Smooth muscle cell (in vitro differentiated cells): ENCODE data around the gene PYDC1. TPM values are rescaled to one million over a fixed set of nuclear protein-coding genes. Genes with fewer than 3 reads are reported as not detected.
"Not testable (repeated sequence)": the region's sequence is repeated elsewhere in the genome, so short reads cannot be mapped to it uniquely, and the experiment has no call there.

Experiments
- DNase-seq: peaks from one replicate; lab custom pipeline; 2025; ENCODE audit not compliant: unreplicated experiment; lab: John Stamatoyannopoulos, UW
- H2AFZ ChIP-seq: fragments of 200-600 bp; sonication (generic); 2 replicates; pipeline ENCODE4 v1.6.0; 2016; ENCODE audit warnings: antibody characterized with exemption, low read depth, mild to moderate bottlenecking
- H3F3A ChIP-seq: fragments of 200-600 bp; sonication (generic); 2 replicates; pipeline ENCODE4 v1.6.0; 2017; ENCODE audit warnings: antibody characterized with exemption, low read depth
- H3K27ac ChIP-seq: fragments of 200-600 bp; sonication (generic); 2 replicates; pipeline ENCODE4 v1.5.1; 2016; ENCODE audit warnings: low read depth, mild to moderate bottlenecking
- H3K27me3 ChIP-seq: fragments of 200-600 bp; sonication (generic); 2 replicates; pipeline ENCODE4 v1.6.1; 2016; ENCODE audit warnings: low read depth, mild to moderate bottlenecking
- H3K36me3 ChIP-seq: fragments of 200-600 bp; sonication (generic); 2 replicates; pipeline ENCODE4 v1.5.1; 2016; ENCODE audit warnings: low read depth
- H3K4me1 ChIP-seq: fragments of 200-600 bp; sonication (generic); 2 replicates; pipeline ENCODE4 v1.5.1; 2016; ENCODE audit warnings: low read depth
- H3K4me2 ChIP-seq: fragments of 200-600 bp; sonication (generic); 2 replicates; pipeline ENCODE4 v1.6.0; 2016; ENCODE audit warnings: mild to moderate bottlenecking
- H3K4me3 ChIP-seq: fragments of 200-600 bp; sonication (generic); 2 replicates; pipeline ENCODE4 v1.5.1; 2016; ENCODE audit warnings: mild to moderate bottlenecking
- H3K79me2 ChIP-seq: fragments of 200-600 bp; sonication (generic); 2 replicates; pipeline ENCODE4 v1.6.0; 2016; ENCODE audit warnings: low read depth, mild to moderate bottlenecking
- H3K9ac ChIP-seq: fragments of 200-600 bp; sonication (generic); 2 replicates; pipeline ENCODE4 v1.6.0; 2016; ENCODE audit warnings: low read depth
- H3K9me3 ChIP-seq: fragments of 200-600 bp; sonication (generic); replicated peaks from 2 replicates; pipeline ENCODE4 v1.5.1; 2016; ENCODE audit warnings: low read depth
- H4K20me1 ChIP-seq: fragments of 200-600 bp; sonication (generic); 2 replicates; pipeline ENCODE4 v1.6.0; 2016; ENCODE audit warnings: low read depth
- CTCF ChIP-seq: fragments of 200-600 bp; sonication (generic); IDR thresholded peaks from 2 replicates; pipeline ENCODE4 v1.5.1; 2017; ENCODE audit warnings: borderline replicate concordance, mild to moderate bottlenecking, antibody characterized with exemption; ENCODE audit not compliant: insufficient read depth, poor library complexity, severe bottlenecking
- WGBS: methylation state at CpG from one replicate; pipeline ENCODE4 v1.1.7; 2016; ENCODE audit warnings: low lambda C conversion rate; 5-methylcytosine and 5-hydroxymethylcytosine counted together
- polyA plus RNA-seq: library from polyadenylated mRNA; unstranded; fragments of >200 nt; fragmentation: Nextera tagmentation; extraction: Ambion mirVana; gene quantifications from 2 replicates; pipeline ENCODE4 v1.2.1, GENCODE V29; 2016
- total RNA-seq: library from RNA; depleted of rRNA; stranded (reverse); fragments of >200 nt; gene quantifications from 2 replicates; pipeline ENCODE4 v1.2.3, GENCODE V29; 2014

Gene PYDC1
- total and polyA plus RNA-seq, 2 experiments from 2014 or later: 1.1 TPM; not detected in 1

GRCh38 chr16:31196324-31197088, 20.4 kb downstream of the PYDC1 start:
- Histone ChIP-seq H3K4me1 (no peaks in the 10 kb centered on the region), H3K9me3 (no peaks in the 10 kb centered on the region), H2AFZ (no peak overlapping the region), H3K79me2 (no peaks in the 10 kb centered on the region), H3K9ac (no peak overlapping the region), H3F3A (peaks cover 55% of the 10 kb centered on the region), H4K20me1 (peaks cover 100% of the 10 kb centered on the region), H3K27ac (no peak overlapping the region), H3K4me3 (no peak overlapping the region), H3K4me2 (no peak overlapping the region), H3K36me3 (peaks cover 24% of the 10 kb centered on the region), H3K27me3 (no peaks in the 10 kb centered on the region)
- no peak for DNase-seq
- TF ChIP-seq CTCF: no peak
- WGBS: 97% methylated on average over 17 of the region's 17 CpGs

- not testable (repeated sequence) for H3K4me3 ChIP-seq, H3K9me3 ChIP-seq, H3K4me2 ChIP-seq, H2AFZ ChIP-seq, DNase-seq, H3K79me2 ChIP-seq, H3K27ac ChIP-seq, H3K4me1 ChIP-seq, H3K9ac ChIP-seq, H3K27me3 ChIP-seq
- Histone ChIP-seq H3F3A (peaks cover 62% of the 10 kb centered on the region), H4K20me1 (peaks cover 100% of the 10 kb centered on the region), H3K36me3 (peaks cover 27% of the 10 kb centered on the region)
- WGBS: 97% methylated on average over 11 of the region's 11 CpGs
Measured at GRCh38 chr16:31195861-31196260, 21.1 kb downstream of the PYDC1 start.

- no peak for TF ChIP-seq CTCF
- DNase-seq: no peak
- Histone ChIP-seq H3K27me3 (no peaks in the 10 kb centered on the region), H4K20me1 (peaks cover 100% of the 10 kb centered on the region), H2AFZ (no peak overlapping the region), H3K27ac (no peak overlapping the region), H3K36me3 (peaks cover 34% of the 10 kb centered on the region), H3K4me2 (no peak overlapping the region), H3K4me1 (no peaks in the 10 kb centered on the region), H3F3A (peaks cover 65% of the 10 kb centered on the region), H3K79me2 (peaks cover 10% of the 10 kb centered on the region), H3K9me3 (no peaks in the 10 kb centered on the region), H3K9ac (no peak overlapping the region), H3K4me3 (no peak overlapping the region)
- 94% methylated on average over 7 of the region's 7 CpGs for WGBS
Measured at GRCh38 chr16:31194898-31195297, 22.0 kb downstream of the PYDC1 start.

- Histone ChIP-seq H3K9ac (no peak overlapping the region), H3F3A (peaks cover 68% of the 10 kb centered on the region), H3K36me3 (peaks cover 44% of the 10 kb centered on the region), H3K4me1 (no peaks in the 10 kb centered on the region), H3K9me3 (no peaks in the 10 kb centered on the region), H2AFZ (no peak overlapping the region), H3K4me3 (no peak overlapping the region), H3K27me3 (no peaks in the 10 kb centered on the region), H3K79me2 (peaks cover 20% of the 10 kb centered on the region), H3K27ac (no peak overlapping the region), H3K4me2 (no peak overlapping the region), H4K20me1 (peaks cover 100% of the 10 kb centered on the region)
- no peak for TF ChIP-seq CTCF
- WGBS: 95% methylated on average over 2 of the region's 2 CpGs
- no peak for DNase-seq
Measured at GRCh38 chr16:31193874-31194273, 23.1 kb downstream of the PYDC1 start.
